ENCODE results near the gene STUM.

STUM gene

GRCh38 chr1:226524547-226524946 is 24.0 kb upstream of the STUM start:
- no peak for DNase-seq
- no peak overlapping the region for H3K4me3 ChIP-seq (ENCODE audit: low read depth, low read length)
- H3K36me3 ChIP-seq (ENCODE audit: control insufficient read depth in 1 of 2, insufficient read depth in 2 of 2, low read length in 2 of 2): no peaks in the 10 kb centered on the region
- no peaks in the 10 kb centered on the region for H3K4me1 ChIP-seq (ENCODE audit: control insufficient read depth in 1 of 2, insufficient read depth in 2 of 2, low read length in 2 of 2)
- no peak overlapping the region for H4K12ac ChIP-seq (ENCODE audit: low read depth, low read length)
- H3K18ac ChIP-seq (ENCODE audit: low read length): no peak overlapping the region
- H3K4ac ChIP-seq (ENCODE audit: low read depth, low read length): no peak overlapping the region
- no peak overlapping the region for H2AFZ ChIP-seq (ENCODE audit: insufficient read depth, low read length, poor library complexity)
- no peak overlapping the region for H3K23ac ChIP-seq (ENCODE audit: low read length)
- H2BK12ac ChIP-seq (ENCODE audit: low read length): no peak overlapping the region
- H3K79me2 ChIP-seq (ENCODE audit: control insufficient read depth, insufficient read depth, low read length, poor library complexity): no peaks in the 10 kb centered on the region
- H2AK5ac ChIP-seq (ENCODE audit: low read length): no peak overlapping the region
- H3K14ac ChIP-seq (ENCODE audit: low read length): no peak overlapping the region
- H3K79me1 ChIP-seq (ENCODE audit: low read length): no peaks in the 10 kb centered on the region
- no peaks in the 10 kb centered on the region for H3K27me3 ChIP-seq (ENCODE audit: insufficient read depth, low read length)
- no peak overlapping the region for H4K8ac ChIP-seq (ENCODE audit: low read depth, low read length)
- no peak overlapping the region for H3K9ac ChIP-seq (ENCODE audit: low read length)
- H3K9me3 ChIP-seq (ENCODE audit: insufficient read depth, low read depth, low read length): no peaks in the 10 kb centered on the region
- no peak overlapping the region for H3K4me2 ChIP-seq (ENCODE audit: low read length)
- H2BK120ac ChIP-seq (ENCODE audit: insufficient read depth, low read length, poor library complexity): no peak overlapping the region
- H4K91ac ChIP-seq (ENCODE audit: low read depth, low read length): no peak overlapping the region
- H2BK5ac ChIP-seq (ENCODE audit: low read depth, low read length, poor library complexity): no peak overlapping the region
- H3K27ac ChIP-seq (ENCODE audit: low read depth, low read length): no peak overlapping the region

DNA sequence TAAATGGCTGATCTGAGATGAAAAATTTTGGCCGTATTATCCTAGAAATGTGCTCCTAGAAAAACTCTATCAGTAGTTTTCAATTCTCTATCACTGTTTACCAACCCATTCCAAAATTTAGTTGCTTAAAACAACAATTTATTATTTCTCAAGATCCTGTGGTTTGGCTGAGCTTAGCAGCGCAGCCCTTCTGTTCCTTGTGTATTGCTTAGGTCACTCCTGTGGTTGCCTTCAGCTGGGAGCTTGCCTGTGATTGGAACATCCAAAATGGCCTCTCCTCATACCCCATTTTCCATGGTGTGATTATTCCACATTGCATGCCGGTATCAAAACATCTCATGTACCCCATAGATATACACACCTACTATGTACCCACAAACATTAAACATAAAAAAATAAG is 22.8 kb upstream of the STUM start:
- Histone ChIP-seq H4K8ac (ENCODE audit: low read depth, low read length) (no peak overlapping the region), H3K23ac (ENCODE audit: low read length) (no peak overlapping the region), H4K12ac (ENCODE audit: low read depth, low read length) (no peak overlapping the region), H3K9me3 (ENCODE audit: insufficient read depth, low read depth, low read length) (no peaks in the 10 kb centered on the region), H3K27ac (ENCODE audit: low read depth, low read length) (no peak overlapping the region), H2BK120ac (ENCODE audit: insufficient read depth, low read length, poor library complexity) (no peak overlapping the region), H3K79me2 (ENCODE audit: control insufficient read depth, insufficient read depth, low read length, poor library complexity) (no peaks in the 10 kb centered on the region), H3K4ac (ENCODE audit: low read depth, low read length) (no peak overlapping the region), H3K27me3 (ENCODE audit: insufficient read depth, low read length) (no peaks in the 10 kb centered on the region), H3K9ac (ENCODE audit: low read length) (no peak overlapping the region), H3K14ac (ENCODE audit: low read length) (no peak overlapping the region), H4K91ac (ENCODE audit: low read depth, low read length) (no peak overlapping the region), H3K4me3 (ENCODE audit: low read depth, low read length) (no peak overlapping the region), H2AFZ (ENCODE audit: insufficient read depth, low read length, poor library complexity) (no peak overlapping the region), H3K4me2 (ENCODE audit: low read length) (no peak overlapping the region), H3K18ac (ENCODE audit: low read length) (no peak overlapping the region), H2BK5ac (ENCODE audit: low read depth, low read length, poor library complexity) (no peak overlapping the region), H3K36me3 (ENCODE audit: control insufficient read depth in 1 of 2, insufficient read depth in 2 of 2, low read length in 2 of 2) (no peaks in the 10 kb centered on the region), H2AK5ac (ENCODE audit: low read length) (no peak overlapping the region), H3K4me1 (ENCODE audit: control insufficient read depth in 1 of 2, insufficient read depth in 2 of 2, low read length in 2 of 2) (no peaks in the 10 kb centered on the region), H3K79me1 (ENCODE audit: low read length) (no peaks in the 10 kb centered on the region), H2BK12ac (ENCODE audit: low read length) (no peak overlapping the region)
- no CpG with 5 or more reads among the region's 3 CpGs for WGBS (ENCODE audit: extremely low coverage, insufficient coverage, insufficient read length)
- DNase-seq: no peak

GRCh38 chr1:226526801-226527595 is 21.6 kb upstream of the STUM start:
- Histone ChIP-seq H2BK12ac (ENCODE audit: low read length) (no peak overlapping the region), H3K27me3 (ENCODE audit: insufficient read depth, low read length) (no peaks in the 10 kb centered on the region), H3K4me1 (ENCODE audit: control insufficient read depth in 1 of 2, insufficient read depth in 2 of 2, low read length in 2 of 2) (no peaks in the 10 kb centered on the region), H3K36me3 (ENCODE audit: control insufficient read depth in 1 of 2, insufficient read depth in 2 of 2, low read length in 2 of 2) (no peaks in the 10 kb centered on the region), H3K79me2 (ENCODE audit: control insufficient read depth, insufficient read depth, low read length, poor library complexity) (no peaks in the 10 kb centered on the region), H3K79me1 (ENCODE audit: low read length) (no peaks in the 10 kb centered on the region), H2AFZ (ENCODE audit: insufficient read depth, low read length, poor library complexity) (no peak overlapping the region), H3K4ac (ENCODE audit: low read depth, low read length) (no peak overlapping the region), H2BK5ac (ENCODE audit: low read depth, low read length, poor library complexity) (no peak overlapping the region), H3K4me2 (ENCODE audit: low read length) (no peak overlapping the region), H3K4me3 (ENCODE audit: low read depth, low read length) (no peak overlapping the region), H3K23ac (ENCODE audit: low read length) (no peak overlapping the region), H3K18ac (ENCODE audit: low read length) (no peak overlapping the region), H2BK120ac (ENCODE audit: insufficient read depth, low read length, poor library complexity) (no peak overlapping the region), H4K8ac (ENCODE audit: low read depth, low read length) (peak overlapping the region; percentile 67), H3K14ac (ENCODE audit: low read length) (no peak overlapping the region), H4K12ac (ENCODE audit: low read depth, low read length) (no peak overlapping the region), H4K91ac (ENCODE audit: low read depth, low read length) (peak overlapping the region; percentile 21), H3K27ac (ENCODE audit: low read depth, low read length) (no peak overlapping the region), H3K9ac (ENCODE audit: low read length) (no peak overlapping the region), H2AK5ac (ENCODE audit: low read length) (no peak overlapping the region), H3K9me3 (ENCODE audit: insufficient read depth, low read depth, low read length) (no peaks in the 10 kb centered on the region)
- no CpG with 5 or more reads among the region's 21 CpGs for whole genome bisulfite sequencing (ENCODE audit: extremely low coverage, insufficient coverage, insufficient read length)
- DNase-seq: peak; percentile 12 to 68

DNA sequence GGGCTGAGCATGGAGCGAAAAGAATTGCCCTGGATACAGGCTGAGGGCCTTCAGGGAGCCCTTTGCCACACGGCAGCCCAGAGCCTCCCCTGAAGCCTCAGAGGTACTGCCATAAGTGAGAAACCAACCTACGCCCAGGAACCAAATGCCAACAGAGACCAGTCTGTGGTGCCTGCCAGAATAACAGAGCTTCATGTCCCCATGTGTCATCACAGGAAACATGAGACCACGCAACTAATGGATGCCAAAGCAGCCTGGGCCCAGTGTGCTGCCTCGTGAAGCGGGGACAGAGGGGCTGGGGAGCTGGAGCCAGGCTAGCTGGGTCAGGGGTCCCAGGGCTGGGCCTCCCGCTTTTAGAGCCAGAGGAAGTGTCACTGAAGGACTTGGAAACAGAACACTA is 18.7 kb upstream of the STUM start:
- Histone ChIP-seq H3K14ac (ENCODE audit: low read length) (no peak overlapping the region), H3K23ac (ENCODE audit: low read length) (no peak overlapping the region), H3K27me3 (ENCODE audit: insufficient read depth, low read length) (no peaks in the 10 kb centered on the region), H3K4ac (ENCODE audit: low read depth, low read length) (no peak overlapping the region), H3K27ac (ENCODE audit: low read depth, low read length) (no peak overlapping the region), H2BK120ac (ENCODE audit: insufficient read depth, low read length, poor library complexity) (no peak overlapping the region), H3K9ac (ENCODE audit: low read length) (no peak overlapping the region), H3K4me2 (ENCODE audit: low read length) (no peak overlapping the region), H3K9me3 (ENCODE audit: insufficient read depth, low read depth, low read length) (no peaks in the 10 kb centered on the region), H3K79me1 (ENCODE audit: low read length) (no peaks in the 10 kb centered on the region), H2AK5ac (ENCODE audit: low read length) (no peak overlapping the region), H2AFZ (ENCODE audit: insufficient read depth, low read length, poor library complexity) (no peak overlapping the region), H3K18ac (ENCODE audit: low read length) (no peak overlapping the region), H2BK12ac (ENCODE audit: low read length) (no peak overlapping the region), H4K12ac (ENCODE audit: low read depth, low read length) (no peak overlapping the region), H3K79me2 (ENCODE audit: control insufficient read depth, insufficient read depth, low read length, poor library complexity) (no peaks in the 10 kb centered on the region), H4K91ac (ENCODE audit: low read depth, low read length) (no peak overlapping the region), H4K8ac (ENCODE audit: low read depth, low read length) (no peak overlapping the region), H3K36me3 (ENCODE audit: control insufficient read depth in 1 of 2, insufficient read depth in 2 of 2, low read length in 2 of 2) (no peaks in the 10 kb centered on the region), H3K4me3 (ENCODE audit: low read depth, low read length) (no peak overlapping the region), H3K4me1 (ENCODE audit: control insufficient read depth in 1 of 2, insufficient read depth in 2 of 2, low read length in 2 of 2) (peaks cover 0 to 2% of the 10 kb centered on the region in 2 experiments), H2BK5ac (ENCODE audit: low read depth, low read length, poor library complexity) (no peak overlapping the region)
- WGBS (ENCODE audit: extremely low coverage, insufficient coverage, insufficient read length): no CpG with 5 or more reads among the region's 7 CpGs
- no peak for DNase-seq
